Ovary (tissue), 9 donors: Measurements from ENCODE around the gene CFAP43. TPM values are rescaled to one million over a fixed set of nuclear protein-coding genes. Genes with fewer than 3 reads are reported as not detected.

Experiments used
- DNase-seq, 5 donors: peaks; one replicate each; pipeline ENCODE4 v3.0.0-alpha.2; 2019 to 2020
- H3K27ac ChIP-seq, 2 donors: fragments of 200-600 bp; one replicate each; pipeline versions ENCODE4 v1.5.1 to v1.8.0; 2019 to 2022
- H3K27me3 ChIP-seq: fragments of 200-600 bp; one replicate; pipeline ENCODE4 v1.8.0; 2022
- H3K36me3 ChIP-seq: fragments of 200-600 bp; sonication (generic); one replicate; pipeline ENCODE4 v1.5.1; 2019
- H3K4me1 ChIP-seq: one replicate; pipeline ENCODE4 v1.8.1; 2013; ENCODE audit warnings: mild to moderate bottlenecking, moderate library complexity; ENCODE audit not compliant: insufficient read depth
- H3K4me3 ChIP-seq: fragments of 200-600 bp; sonication (generic); one replicate; pipeline ENCODE4 v1.5.1; 2017
- H3K9me3 ChIP-seq, 2 donors: fragments of 200-600 bp in 1 of 2; sonication (generic) in 1 of 2; one replicate each; pipeline versions ENCODE4 v1.5.1 to v1.8.1; 2013 to 2019; ENCODE audit warnings: mild to moderate bottlenecking in 1 of 2, moderate library complexity in 1 of 2
- CTCF ChIP-seq, 3 donors: fragments of 450-650 bp in 2 of 3; fragments of 200-600 bp in 1 of 3; IDR thresholded peaks; one replicate each; pipeline versions ENCODE4 v1.5.1 to v1.8.0; 2016 to 2022; ENCODE audit warnings: antibody characterized with exemption in 3 of 3, mild to moderate bottlenecking in 1 of 3
- EP300 ChIP-seq: sonication (generic); formaldehyde crosslinking; IDR thresholded peaks from one replicate; pipeline ENCODE4 v1.6.1; 2017; ENCODE audit warnings: antibody characterized with exemption
- POLR2A ChIP-seq: fragments of 450-650 bp; IDR thresholded peaks from one replicate; pipeline ENCODE4 v1.6.1; 2017; ENCODE audit warnings: antibody characterized with exemption, mild to moderate bottlenecking, moderate library complexity
- WGBS, 3 donors: extraction: QIAGEN DNeasy Blood & Tissue Kit in 1 of 3; methylation state at CpG; one replicate each; pipeline versions ENCODE4 v1.1.5 to v1.1.7; 2013 to 2017; 5-methylcytosine and 5-hydroxymethylcytosine counted together
- intact Hi-C, 4 donors: fragments of 100-400 bp; cut with DNase I; formaldehyde crosslinking; loops; one replicate each; pipeline versions ENCODE4 v1.11.0 to v1.15.1; 2022 to 2023
- polyA plus RNA-seq, 2 donors: library from polyadenylated mRNA; stranded (reverse); fragments of 200-250 nt in 1 of 2; fragments of 350-450 nt in 1 of 2; fragmentation: Illumina TruSeq in 1 of 2; extraction: RNeasy Lipid Tissue Mini Kit (QIAGEN cat#74804) in 1 of 2; gene quantifications; one replicate each; pipeline ENCODE4 v1.2.3, GENCODE V29; 2013 to 2014
- total RNA-seq, 7 donors: library from RNA; depleted of rRNA in 2 of 7; stranded (reverse); fragments of >200 nt in 2 of 7; fragmentation: NEBNext Ultra II Directional in 3 of 7; extraction: Animal tissue kit (Norgen Biotek cat#: 25700) in 3 of 7; gene quantifications; one replicate each; pipeline versions ENCODE4 v1.1.0 to v1.2.4, GENCODE V29; 2016 to 2023
- donor health status: DM: no; HTN: no; CAD: no; lungs with moderate emphysema.
- donor health status: DM: no; HTN: no; CAD: no.
- donor health status: Bipolar disorder and iron deficiency.
- donor health status: DM: yes; HTN: yes; CAD: no.
- donor health status: DM: no; HTN: no; CAD: no.
- donor health status: DM: yes; HTN: yes; CAD: no.

CFAP43 gene
- total and polyA plus RNA-seq, 9 donors: 1.1 to 58.6 (median 2.6) TPM

- TF ChIP-seq EP300 (no peak), POLR2A (no peak), CTCF (IDR thresholded peaks at IDR 0.05) (no peak)
- DNase-seq: no peak
- no peaks in the 10 kb centered on the region for H3K27me3 ChIP-seq
- no peaks in the 10 kb centered on the region for H3K9me3 ChIP-seq
- intact Hi-C loops: no loop called here
- H3K27ac ChIP-seq: no peak overlapping the region
- H3K4me3 ChIP-seq: no peak overlapping the region
- no peaks in the 10 kb centered on the region for H3K36me3 ChIP-seq
- no peaks in the 10 kb centered on the region for H3K4me1 ChIP-seq
- 63 to 79% (median 73%) methylated on average over 1 of the region's 1 CpG for WGBS, 3 donors
Measured at GRCh38 chr10:104273286-104273685, 41.1 kb upstream of the CFAP43 start.

GRCh38 chr10:104268713-104269645 lies 36.8 kb upstream of the CFAP43 start, which contains the start of gene GSTO2:
Gene GSTO2 (plus strand): TSS chr10:104269184. CDS start chr10:104274916, 5,732 bp downstream.
- no peak for TF ChIP-seq EP300
- no peak for TF ChIP-seq CTCF (IDR thresholded peaks at IDR 0.05)
- peak; percentile 85 for TF ChIP-seq POLR2A
- Histone ChIP-seq H3K4me1 (no peaks in the 10 kb centered on the region), H3K27ac (peak within 1 kb of the TSS; percentile 24 to 50), H3K9me3 (no peaks in the 10 kb centered on the region), H3K36me3 (no peaks in the 10 kb centered on the region), H3K27me3 (no peaks in the 10 kb centered on the region), H3K4me3 (peak within 1 kb of the TSS; percentile 88)
- intact Hi-C loops: no loop called here
- WGBS, 3 donors: 0 to 1% (median 1%) methylated on average over 56 to 59 of the region's 59 CpGs
- DNase-seq: peak; percentile 98 to 99 (median 99)

GRCh38 chr10:104268405-104268712 lies 36.2 kb upstream of the CFAP43 start:
- no peaks in the 10 kb centered on the region for H3K36me3 ChIP-seq
- intact Hi-C loops: no loop called here
- 5 to 9% (median 7%) methylated on average over 10 of the region's 10 CpGs for WGBS, 3 donors

GRCh38 chr10:104267721-104268404 lies 35.7 kb upstream of the CFAP43 start:
- WGBS, 3 donors: 91 to 92% (median 91%) methylated on average over 14 of the region's 14 CpGs
- DNase-seq: no peak
- intact Hi-C loops: no loop called here
- Histone ChIP-seq H3K4me3 (peak overlapping the region; percentile 88), H3K36me3 (no peaks in the 10 kb centered on the region), H3K9me3 (no peaks in the 10 kb centered on the region), H3K27me3 (no peaks in the 10 kb centered on the region), H3K27ac (no peak overlapping the region), H3K4me1 (no peaks in the 10 kb centered on the region)
- TF ChIP-seq CTCF (IDR thresholded peaks at IDR 0.05) (no peak), POLR2A (no peak), EP300 (no peak)

More at GRCh38 chr10:104268405-104268712, 36.2 kb upstream of the CFAP43 start:
- no peak for DNase-seq
- H3K4me1 ChIP-seq: no peaks in the 10 kb centered on the region
- H3K9me3 ChIP-seq: no peaks in the 10 kb centered on the region
- H3K27ac ChIP-seq: peak overlapping the region in 1 of 2 donors; percentile 40
- TF ChIP-seq POLR2A (no peak), CTCF (IDR thresholded peaks at IDR 0.05) (no peak), EP300 (no peak)
- H3K4me3 ChIP-seq: peak overlapping the region; percentile 88
- H3K27me3 ChIP-seq: no peaks in the 10 kb centered on the region
